Measurements from ENCODE around the gene NCAPG2. TPM values are rescaled to one million over a fixed set of nuclear protein-coding genes. Genes with fewer than 3 reads are reported as not detected.
"Not testable (repeated sequence)": the region's sequence is repeated elsewhere in the genome, so short reads cannot be mapped to it uniquely, and the experiment has no call there.

The NCAPG2 gene
- total RNA-seq, 1 donor from 2014 or later: 6.4 TPM

DNA sequence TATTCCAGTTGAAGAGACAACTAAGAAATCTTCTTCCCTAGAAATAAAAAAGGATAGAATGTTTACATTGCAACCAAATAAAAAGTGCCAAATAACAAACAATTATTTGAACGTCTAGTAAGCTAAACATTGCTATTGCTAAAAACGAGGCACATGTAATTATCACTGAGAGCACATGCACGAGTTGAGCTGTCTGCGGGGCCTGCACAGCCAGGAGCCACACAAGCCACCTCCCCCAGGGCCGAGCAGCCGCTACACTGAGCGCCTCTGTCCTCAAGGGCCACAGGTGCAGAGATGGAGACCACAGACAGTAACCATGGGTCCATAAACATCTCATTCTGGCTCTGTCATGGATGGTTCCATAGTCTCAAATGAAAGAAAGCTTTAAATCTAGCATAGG, 17.2 kb downstream of the NCAPG2 start:
- no peak for ATAC-seq
- intact Hi-C loops (cut with DNase I): no loop called here
- DNase-seq (ENCODE audit: missing footprints): no peak

DNA sequence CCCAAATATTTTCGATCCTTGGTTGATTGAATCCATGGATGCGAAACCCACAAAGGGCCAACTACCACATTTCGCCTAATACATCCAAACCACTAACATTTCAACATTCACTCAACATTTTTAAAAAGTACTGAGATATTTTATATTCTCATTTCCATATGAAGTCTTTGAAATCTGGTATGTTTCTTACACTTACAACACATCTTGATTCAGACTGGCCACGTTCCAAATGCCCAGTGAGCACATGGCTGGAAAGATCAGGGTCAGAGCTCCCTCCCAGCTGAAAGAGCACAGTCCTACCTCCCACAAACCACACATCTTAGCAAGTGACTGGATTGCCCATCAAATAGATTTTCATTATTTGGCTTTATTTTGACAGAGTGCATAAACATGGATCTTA, 18.9 kb downstream of the NCAPG2 start:
- ATAC-seq: no peak
- DNase-seq (ENCODE audit: missing footprints): no peak
- intact Hi-C loops (cut with DNase I): no loop called here

DNA sequence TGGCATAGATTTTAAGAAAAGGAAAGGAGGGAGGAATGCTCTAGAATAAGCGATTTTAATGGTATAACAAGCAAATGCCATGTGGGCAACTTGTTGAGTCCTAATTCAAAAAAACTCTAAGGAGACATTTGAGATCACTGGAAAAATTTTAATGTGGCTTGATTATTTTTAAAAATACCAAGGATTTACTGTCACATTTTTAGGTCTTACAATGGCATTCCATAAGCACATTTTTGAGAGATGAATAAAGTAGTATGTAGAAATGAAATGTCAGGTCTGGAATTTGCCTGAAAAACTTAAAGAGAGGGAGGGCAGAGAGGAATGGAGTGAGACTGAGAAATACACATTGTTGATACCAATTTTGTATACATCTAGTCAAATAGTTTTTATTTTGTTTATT, 20.3 kb downstream of the NCAPG2 start:
- ATAC-seq: no peak
- intact Hi-C loops (cut with DNase I): no loop called here
- no peak for DNase-seq (ENCODE audit: missing footprints)

DNA sequence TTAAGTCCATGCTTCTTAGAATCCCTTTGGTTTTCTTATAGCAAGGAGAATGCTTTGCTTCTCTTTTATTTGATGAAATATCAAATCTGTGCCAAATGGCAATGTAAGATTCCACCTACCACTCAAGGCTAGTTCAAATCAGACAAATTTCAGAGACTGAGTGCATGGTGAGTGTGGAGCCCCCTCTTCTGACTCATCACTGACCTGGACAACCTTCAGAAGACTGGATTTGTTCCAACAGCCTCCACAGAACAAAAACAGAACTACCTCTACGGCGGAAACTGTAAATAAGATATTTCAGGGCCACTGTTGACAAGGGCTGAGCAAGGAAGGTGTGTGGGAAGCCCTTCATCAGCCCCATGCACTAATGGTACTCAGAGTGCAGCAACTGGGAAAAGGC, 21.1 kb downstream of the NCAPG2 start:
- no peak for ATAC-seq
- intact Hi-C loops (cut with DNase I): no loop called here
- DNase-seq (ENCODE audit: missing footprints): no peak

DNA sequence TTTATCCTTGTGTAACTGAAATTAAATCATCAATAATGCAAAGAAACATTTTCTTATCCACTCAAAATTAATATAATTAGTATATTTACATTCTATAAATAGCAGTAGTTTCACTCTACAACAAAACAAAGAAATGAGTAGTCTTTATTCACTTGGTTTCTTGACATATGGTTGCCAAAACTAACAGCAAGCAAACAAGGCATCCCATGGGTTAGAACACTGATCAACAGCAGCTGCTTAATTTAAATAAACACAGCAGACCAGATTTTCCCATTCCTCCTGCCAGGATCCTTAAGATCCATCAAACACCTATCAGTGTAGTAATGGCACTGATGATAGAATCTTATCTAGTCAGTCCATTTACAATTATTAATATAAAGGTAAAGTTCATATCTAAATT, 22.1 kb downstream of the NCAPG2 start:
- intact Hi-C loops (cut with DNase I): no loop called here

DNA sequence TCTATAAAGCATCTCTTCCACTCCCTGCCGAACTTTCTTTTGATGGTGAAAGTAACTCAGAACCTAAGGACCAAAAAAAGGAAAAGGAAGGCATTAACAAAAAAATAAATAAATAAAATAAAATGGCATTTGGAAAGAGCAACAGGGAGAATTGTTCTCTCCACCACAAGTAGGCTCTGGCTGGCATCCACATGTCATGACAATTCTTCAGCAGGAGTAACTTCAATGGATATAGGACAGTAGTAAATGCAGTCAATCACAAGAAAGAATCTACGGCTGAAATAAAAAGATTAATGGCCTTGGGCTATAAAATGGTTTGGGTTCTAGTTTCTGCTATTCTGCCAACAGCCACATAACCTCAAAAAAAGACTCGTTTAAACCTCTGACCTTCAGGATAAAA, 23.9 kb downstream of the NCAPG2 start:
- intact Hi-C loops (cut with DNase I): no loop called here
- no peak for ATAC-seq

More for the DNA sequence above, 22.1 kb downstream of the NCAPG2 start:
- DNase-seq (ENCODE audit: missing footprints): no peak
- no peak for ATAC-seq

DNA sequence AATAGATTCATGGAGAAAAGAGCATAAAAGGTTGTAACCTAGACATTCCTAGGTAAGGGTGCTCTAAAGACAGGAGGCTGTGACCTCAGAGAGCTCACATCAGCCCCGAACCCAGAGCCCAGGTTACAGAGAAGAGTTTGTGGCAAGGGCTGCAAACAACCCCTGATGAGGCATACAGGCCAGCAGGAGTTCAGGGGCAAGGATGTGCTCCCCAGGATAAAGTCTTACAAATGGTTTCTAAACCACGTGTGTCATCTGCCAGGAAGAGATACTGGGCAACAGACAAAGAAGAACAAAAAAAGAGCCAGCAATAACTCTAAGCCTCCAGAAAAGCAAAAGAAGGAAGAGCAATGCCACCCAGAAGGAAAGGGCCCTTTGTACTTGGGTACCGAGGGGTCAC, 27.7 kb downstream of the NCAPG2 start:
- DNase-seq (ENCODE audit: missing footprints) (no peak), ATAC-seq (no peak)
- intact Hi-C loops (cut with DNase I): no loop called here

More for the DNA sequence above, 23.9 kb downstream of the NCAPG2 start:
- DNase-seq (ENCODE audit: missing footprints): no peak

DNA sequence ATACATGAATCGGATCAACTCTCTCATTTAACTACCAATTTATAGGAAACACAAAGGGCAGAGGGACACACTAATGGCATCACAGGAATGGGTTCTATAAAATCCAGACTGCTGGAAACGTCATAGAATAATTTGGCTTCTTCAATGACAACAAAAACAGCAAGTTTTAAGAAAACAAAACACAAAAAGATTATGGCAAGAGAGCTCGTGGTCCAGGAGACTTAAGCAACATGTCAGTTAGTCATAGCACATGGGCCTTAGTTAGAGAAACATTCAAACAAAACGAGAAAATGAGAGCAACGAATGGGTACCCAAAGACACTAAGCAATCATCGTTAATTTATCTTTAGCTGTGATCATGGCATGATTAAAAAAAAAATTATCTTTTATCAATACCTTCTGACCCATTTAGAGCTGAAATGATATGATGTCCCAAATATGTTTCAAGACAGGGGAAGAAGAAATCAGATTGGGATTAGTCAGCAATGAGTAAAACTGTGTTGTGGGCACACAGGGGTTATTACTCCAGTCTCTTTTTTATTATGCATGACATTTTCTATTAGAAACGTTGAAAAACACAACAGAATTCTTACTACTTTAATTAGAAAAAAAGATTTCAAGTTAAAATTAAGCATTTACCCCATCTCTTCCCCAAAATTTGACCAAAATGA, 28.3 kb downstream of the NCAPG2 start:
- no peak for ATAC-seq
- no peak for DNase-seq (ENCODE audit: missing footprints)
- intact Hi-C loops (cut with DNase I): no loop called here

DNA sequence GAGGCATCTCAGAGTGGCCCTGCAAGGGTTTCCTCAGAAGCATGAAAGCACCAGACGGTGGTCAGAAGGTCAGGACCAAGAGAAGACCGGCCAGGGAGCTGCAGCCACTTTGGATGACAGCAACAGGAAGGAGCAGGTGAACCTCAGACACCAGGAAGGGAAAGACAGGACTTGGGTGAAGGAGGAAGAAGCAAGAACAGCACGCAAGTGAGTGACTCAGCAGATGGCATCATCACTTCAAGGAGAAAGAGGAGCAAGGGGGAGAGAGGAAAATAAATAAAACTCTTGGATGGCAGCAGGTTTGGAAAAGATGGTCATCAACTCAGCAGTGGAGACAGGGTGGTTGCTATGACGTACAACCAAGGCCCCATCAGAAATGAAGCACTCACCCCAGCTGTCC, 31.6 kb downstream of the NCAPG2 start:
- no peak for DNase-seq (ENCODE audit: missing footprints)
- intact Hi-C loops (cut with DNase I): no loop called here

DNA sequence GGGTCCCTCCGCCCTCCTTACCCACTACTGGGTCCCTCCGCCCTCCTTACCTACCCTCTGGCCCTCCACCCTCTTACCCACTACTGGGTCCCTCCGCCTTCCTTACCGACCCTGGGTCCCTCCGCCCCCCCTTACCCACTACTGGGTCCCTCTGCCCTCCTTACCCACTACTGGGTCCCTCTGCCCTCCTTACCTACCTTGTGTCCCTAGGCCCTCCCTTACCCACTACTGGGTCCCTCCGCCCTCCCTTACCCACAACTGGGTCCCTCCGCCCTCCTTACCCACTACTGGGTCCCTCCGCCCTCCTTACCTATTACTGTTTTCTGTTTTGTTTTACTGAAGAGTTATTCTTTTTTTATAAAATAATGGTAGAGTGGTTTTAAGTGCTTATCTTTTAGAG, 36.5 kb downstream of the NCAPG2 start:
- intact Hi-C loops (cut with DNase I); ATAC-seq; DNase-seq (ENCODE audit: missing footprints): not testable (repeated sequence)

More for the DNA sequence above, 31.6 kb downstream of the NCAPG2 start:
- ATAC-seq: no peak

DNA sequence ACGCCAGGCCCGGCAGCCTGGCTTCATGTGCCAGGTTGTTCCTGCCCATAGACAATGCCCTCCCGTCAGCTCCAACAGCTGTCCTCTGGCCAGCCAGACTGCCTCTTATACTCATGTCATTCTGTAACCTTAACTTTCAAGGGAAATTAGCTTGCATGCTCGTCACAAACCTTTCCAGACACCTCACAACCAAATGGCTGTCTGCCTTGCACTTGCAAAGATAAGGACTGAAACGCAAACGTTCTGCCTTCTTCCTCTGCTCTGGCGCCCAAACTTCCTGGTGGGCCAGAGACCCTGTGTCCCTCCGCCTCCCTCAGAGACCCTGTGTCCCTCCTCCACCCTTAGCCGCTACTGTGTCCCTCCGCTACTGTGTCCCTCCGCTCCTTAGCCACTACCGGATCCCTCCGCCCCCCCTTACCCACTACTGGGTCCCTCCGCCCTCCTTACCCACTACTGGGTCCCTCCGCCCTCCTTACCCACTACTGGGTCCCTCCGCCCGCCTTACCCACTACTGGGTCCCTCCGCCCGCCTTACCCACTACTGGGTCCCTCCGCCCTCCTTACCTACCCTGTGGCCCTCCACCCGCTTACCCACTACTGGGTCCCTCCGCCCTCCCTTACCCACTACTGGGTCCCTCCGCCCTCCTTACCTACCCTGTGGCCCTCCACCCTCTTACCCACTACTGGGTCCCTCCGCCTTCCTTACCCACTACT, 37.5 kb downstream of the NCAPG2 start:
- intact Hi-C loops (cut with DNase I); DNase-seq (ENCODE audit: missing footprints); ATAC-seq: not testable (repeated sequence)

DNA sequence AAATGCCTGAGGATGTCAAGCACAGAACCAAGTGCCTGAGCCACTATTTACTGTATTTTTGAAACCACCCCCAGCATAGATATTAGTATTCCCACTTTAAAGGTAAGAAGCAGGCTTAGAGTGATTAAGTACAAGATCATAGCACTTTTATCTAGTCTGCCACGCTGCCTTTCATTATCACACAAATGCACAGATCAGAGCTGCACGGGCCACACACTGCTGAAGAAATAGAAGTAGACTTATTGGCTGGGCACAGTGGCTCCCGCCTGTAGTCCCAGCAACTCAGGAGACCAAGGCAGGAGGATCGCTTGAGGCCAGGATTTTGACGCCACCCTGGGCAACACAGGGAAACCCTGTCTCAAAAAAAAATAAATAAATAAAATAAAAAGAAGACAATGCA, 38.2 kb downstream of the NCAPG2 start:
- no peak for DNase-seq (ENCODE audit: missing footprints)
- ATAC-seq: no peak
- intact Hi-C loops (cut with DNase I): no loop called here

DNA sequence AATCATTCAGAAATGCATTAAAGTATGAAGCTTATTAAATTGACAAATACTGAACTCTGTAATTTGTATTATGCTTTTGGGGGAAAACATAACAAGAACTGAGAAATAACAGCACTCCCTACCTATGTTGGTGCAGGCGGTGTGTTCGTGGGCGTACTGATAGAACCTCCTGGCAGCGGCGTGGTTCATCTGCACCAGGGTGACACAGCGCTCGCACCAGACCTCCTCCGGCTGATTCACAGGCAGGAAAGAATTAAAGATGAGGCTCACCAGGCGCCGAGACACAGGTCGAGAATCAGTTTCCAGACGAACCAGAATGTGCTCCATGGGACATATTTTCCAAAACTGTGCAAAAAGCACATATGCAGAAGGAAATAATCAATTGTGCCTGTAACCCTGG, 40.2 kb downstream of the NCAPG2 start:
- intact Hi-C loops (cut with DNase I): no loop called here
- DNase-seq (ENCODE audit: missing footprints) (no peak), ATAC-seq (no peak)

DNA sequence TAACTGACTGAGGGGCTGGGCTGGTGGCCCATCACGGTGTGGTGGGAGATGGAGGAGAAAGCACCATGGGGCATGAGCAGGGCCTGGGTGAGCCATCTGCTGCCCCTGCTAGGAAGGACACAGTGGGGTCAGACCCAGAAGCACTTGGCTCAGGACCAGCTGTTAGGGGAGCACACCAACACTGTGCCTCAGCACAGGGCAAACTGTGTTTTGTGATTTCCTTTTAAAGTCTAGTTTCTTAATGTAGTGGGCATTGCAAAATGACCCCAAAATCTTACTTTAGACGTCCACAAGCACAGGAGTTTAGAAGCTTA, 41.2 kb downstream of the NCAPG2 start:
- peak; percentile 10 for ATAC-seq
- no peak for DNase-seq (ENCODE audit: missing footprints)
- intact Hi-C loops (cut with DNase I): no loop called here

DNA sequence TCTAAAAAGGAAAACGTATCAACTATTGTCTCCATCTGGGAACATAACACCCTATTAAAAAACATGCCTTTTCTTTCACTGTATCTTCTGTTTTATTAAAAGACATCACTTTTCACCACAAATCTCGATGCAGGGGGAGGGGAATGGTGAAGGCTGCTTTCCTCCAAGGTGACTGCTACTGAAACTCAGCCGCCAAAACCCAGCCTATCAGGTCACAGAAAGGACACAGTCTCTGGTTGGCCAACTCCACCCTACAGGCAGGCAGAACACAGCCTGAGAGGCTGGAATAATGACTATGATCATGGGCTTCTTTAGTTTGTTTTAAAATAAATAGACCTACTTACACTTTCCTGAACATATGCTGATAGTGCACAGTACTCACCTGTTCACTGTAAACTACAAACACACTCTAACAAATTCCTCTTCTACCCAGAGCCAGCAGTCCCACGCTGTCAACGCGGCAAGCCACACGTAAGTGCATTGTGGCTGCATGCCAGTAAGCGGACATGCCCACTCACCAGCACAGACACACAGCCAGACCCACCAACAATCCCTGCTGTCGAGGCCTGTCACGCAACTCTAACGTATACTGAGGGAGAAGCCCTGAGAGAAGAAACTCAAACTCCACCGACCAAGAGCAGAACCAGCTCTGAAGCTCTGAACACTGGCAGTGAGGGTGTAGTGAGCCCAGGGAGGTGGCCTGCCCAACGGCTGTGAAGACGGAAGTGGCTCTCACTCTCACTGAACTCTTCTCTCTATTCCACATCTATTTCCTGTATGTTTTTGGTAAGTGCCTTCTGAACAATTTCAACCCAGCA, 41.8 kb downstream of the NCAPG2 start:
- peak; percentile 76 for ATAC-seq
- DNase-seq (ENCODE audit: missing footprints): no peak
- intact Hi-C loops (cut with DNase I): no loop called here

DNA sequence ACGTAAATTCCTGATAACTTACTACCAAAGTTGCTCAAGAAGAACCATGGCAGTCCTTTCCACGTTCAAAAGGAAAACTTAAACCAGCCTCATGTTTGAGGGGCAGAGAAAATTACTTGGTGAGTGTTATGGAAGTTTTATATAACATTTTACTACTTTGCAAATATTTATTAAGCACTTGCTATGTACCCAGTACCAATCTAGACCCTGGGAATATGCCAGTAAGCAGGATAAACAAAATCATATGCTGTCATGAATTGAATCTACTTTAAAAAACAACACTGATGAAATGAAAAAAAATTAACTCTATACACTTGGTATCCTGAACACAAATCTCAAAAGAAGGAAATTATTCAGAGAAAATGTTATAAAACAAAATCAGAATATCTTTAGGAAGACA, 46.1 kb downstream of the NCAPG2 start:
- ATAC-seq (no peak), DNase-seq (ENCODE audit: missing footprints) (no peak)
- intact Hi-C loops (cut with DNase I): no loop called here

DNA sequence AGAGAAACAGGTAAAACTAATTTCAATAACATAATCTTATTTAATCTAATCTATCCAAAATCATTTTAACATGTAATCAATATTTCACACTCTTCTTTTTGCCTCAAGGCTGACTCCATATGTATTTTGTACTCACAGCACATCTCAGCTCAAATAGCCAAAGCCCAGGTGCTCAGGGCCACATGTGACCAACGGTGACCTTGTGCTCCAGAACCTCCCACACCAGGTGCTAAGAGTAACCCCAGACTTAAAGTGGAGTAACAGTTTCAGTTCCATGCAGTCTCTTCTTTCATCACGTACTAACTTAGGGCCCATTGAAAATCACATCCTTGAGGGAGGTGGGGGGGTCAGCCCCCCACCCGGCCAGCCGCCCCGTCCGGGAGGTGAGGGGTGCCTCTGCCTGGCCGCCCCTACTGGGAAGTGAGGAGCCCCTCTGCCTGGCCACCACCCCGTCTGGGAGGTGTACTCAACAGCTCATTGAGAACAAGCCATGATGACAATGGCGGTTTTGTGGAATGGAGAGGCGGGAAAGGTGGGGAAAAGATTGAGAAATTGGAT, 47.3 kb downstream of the NCAPG2 start:
- intact Hi-C loops (cut with DNase I): no loop called here
- ATAC-seq (no peak), DNase-seq (ENCODE audit: missing footprints) (no peak)

DNA sequence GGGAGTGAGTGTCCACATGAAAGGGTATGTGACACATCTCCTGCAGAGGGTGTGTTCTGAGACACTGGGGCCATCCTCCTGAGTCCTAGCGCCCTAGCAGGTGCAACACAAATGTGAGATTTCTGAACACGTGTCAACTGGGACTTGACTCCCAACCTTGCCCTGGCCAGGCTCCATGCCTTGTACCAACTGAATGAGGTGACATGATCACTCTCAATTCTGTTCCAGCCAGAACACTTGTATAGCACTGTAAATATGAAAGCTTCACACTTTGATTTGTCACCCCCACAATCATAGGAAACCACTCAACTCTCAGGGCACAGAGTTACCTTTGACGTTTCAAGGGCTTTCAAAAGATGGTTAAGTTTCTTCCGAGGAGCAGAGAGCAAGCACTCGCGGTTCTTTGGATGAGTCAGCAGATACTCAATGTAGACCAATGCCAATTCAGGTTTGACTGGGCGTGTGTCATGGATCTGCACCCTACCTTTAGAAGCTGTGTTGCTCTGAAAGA, 48.6 kb downstream of the NCAPG2 start:
- intact Hi-C loops (cut with DNase I): no loop called here
- no peak for DNase-seq (ENCODE audit: missing footprints)
- ATAC-seq: no peak

DNA sequence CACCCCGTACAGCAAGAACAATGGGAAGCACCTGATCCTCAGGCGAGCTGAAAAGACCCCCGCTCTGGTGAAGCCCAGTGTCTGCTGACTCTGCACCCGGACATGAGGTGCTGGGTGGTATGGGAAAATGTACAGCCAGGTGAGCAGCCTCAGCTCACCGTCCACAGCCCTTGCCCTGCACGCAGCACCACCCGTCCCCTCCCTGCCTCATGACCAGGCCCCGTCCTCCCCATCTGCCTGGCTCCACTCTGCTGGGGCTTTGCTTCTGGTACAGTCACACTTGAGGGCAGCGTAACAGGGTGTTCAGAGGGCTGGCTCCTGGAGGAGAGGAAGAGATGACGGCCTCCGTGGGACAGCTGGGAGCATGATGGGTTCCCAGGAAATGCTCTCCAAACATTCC, 49.1 kb downstream of the NCAPG2 start:
- DNase-seq (ENCODE audit: missing footprints): no peak
- intact Hi-C loops (cut with DNase I): no loop called here
- no peak for ATAC-seq

All from Right ventricle myocardium inferior (tissue), 1 donor.